ENCODE data around the gene CELF2.

CELF2 gene

GRCh38 chr10:11058965-11059364, 41.3 kb downstream of the CELF2 start:
- DNase-seq (ENCODE audit: low spot score) = no peak

- no peak for DNase-seq (ENCODE audit: low spot score)
These were observed 46.2 kb downstream of the CELF2 start for GRCh38 chr10:11063856-11064255.

- DNase-seq (ENCODE audit: low spot score) = no peak
These were observed 47.2 kb downstream of the CELF2 start for GRCh38 chr10:11064832-11065231.

GRCh38 chr10:11065567-11065966, 47.9 kb downstream of the CELF2 start:
- no peak for DNase-seq (ENCODE audit: low spot score)

GRCh38 chr10:11066520-11066919, 48.8 kb downstream of the CELF2 start:
- no peak for DNase-seq (ENCODE audit: low spot score)

GRCh38 chr10:11068861-11069633, 51.4 kb downstream of the CELF2 start:
- DNase-seq (ENCODE audit: low spot score) = no peak

- DNase-seq (ENCODE audit: low spot score) = no peak
These were observed 55.7 kb downstream of the CELF2 start for GRCh38 chr10:11073410-11073809.

GRCh38 chr10:11074536-11075267, 57.0 kb downstream of the CELF2 start:
- DNase-seq (ENCODE audit: low spot score) = no peak

- DNase-seq (ENCODE audit: low spot score) = no peak
These were observed 58.5 kb downstream of the CELF2 start for GRCh38 chr10:11076221-11076620.

- DNase-seq (ENCODE audit: low spot score) = no peak
These were observed 62.9 kb downstream of the CELF2 start for GRCh38 chr10:11080564-11080984.

- DNase-seq (ENCODE audit: low spot score) = no peak
These were observed 63.7 kb downstream of the CELF2 start for GRCh38 chr10:11081408-11081807.

GRCh38 chr10:11082526-11082925, 64.9 kb downstream of the CELF2 start:
- no peak for DNase-seq (ENCODE audit: low spot score)

- no peak for DNase-seq (ENCODE audit: low spot score)
These were observed 65.4 kb downstream of the CELF2 start for GRCh38 chr10:11083051-11083450.

GRCh38 chr10:11085545-11085944, 67.9 kb downstream of the CELF2 start:
- no peak for DNase-seq (ENCODE audit: low spot score)

- no peak for DNase-seq (ENCODE audit: low spot score)
These were observed 68.6 kb downstream of the CELF2 start for GRCh38 chr10:11086177-11086840.

GRCh38 chr10:11087372-11087771, 69.7 kb downstream of the CELF2 start:
- no peak for DNase-seq (ENCODE audit: low spot score)

- DNase-seq (ENCODE audit: low spot score) = no peak
These were observed 71.0 kb downstream of the CELF2 start for GRCh38 chr10:11088709-11089108.

GRCh38 chr10:11089272-11089671, 71.6 kb downstream of the CELF2 start:
- DNase-seq (ENCODE audit: low spot score) = no peak

- no peak for DNase-seq (ENCODE audit: low spot score)
These were observed 73.9 kb downstream of the CELF2 start for GRCh38 chr10:11091517-11092102.

GRCh38 chr10:11093771-11094736, 76.4 kb downstream of the CELF2 start:
- DNase-seq (ENCODE audit: low spot score) = no peak

GRCh38 chr10:11095374-11095801, 77.7 kb downstream of the CELF2 start:
- no peak for DNase-seq (ENCODE audit: low spot score)

All from germinal center (tissue), 1 donor.